Activated CD8-positive, alpha-beta memory T cell treated with anti-CD3 and anti-CD28 coated beads for 24 hours (primary cell): ENCODE measurements around the gene LARP1.
A peak's percentile ranks its signal among the peaks of the same experiment; 100 is the strongest.
"Not testable (repeated sequence)": the region's sequence is repeated elsewhere in the genome, so short reads cannot be mapped to it uniquely, and the experiment has no call there.

ENCODE experiments used
- DNase-seq: peaks from one replicate; pipeline ENCODE4 v3.0.0-alpha.2; 2020

Gene LARP1

GRCh38 chr5:154830219-154830595 is 75.0 kb downstream of the LARP1 start:
- DNase-seq, result no peak

- DNase-seq, result no peak
These were observed 75.4 kb downstream of the LARP1 start for GRCh38 chr5:154830596-154830995.

GRCh38 chr5:154831451-154831850 is 76.3 kb downstream of the LARP1 start:
- no peak for DNase-seq

GRCh38 chr5:154832804-154833203 is 77.6 kb downstream of the LARP1 start:
- DNase-seq, result not testable (repeated sequence)

- DNase-seq, result no peak
These were observed 78.9 kb downstream of the LARP1 start for GRCh38 chr5:154834053-154834452.

GRCh38 chr5:154835701-154836052 is 80.5 kb downstream of the LARP1 start:
- DNase-seq, result not testable (repeated sequence)

- no peak for DNase-seq
These were observed 81.0 kb downstream of the LARP1 start for GRCh38 chr5:154836225-154836624.

GRCh38 chr5:154837009-154837901 is 82.1 kb downstream of the LARP1 start:
- no peak for DNase-seq

GRCh38 chr5:154840435-154841272 is 85.5 kb downstream of the LARP1 start:
- no peak for DNase-seq

GRCh38 chr5:154841273-154841661 is 86.1 kb downstream of the LARP1 start:
- DNase-seq, result no peak

GRCh38 chr5:154842689-154843530 is 87.7 kb downstream of the LARP1 start:
- no peak for DNase-seq

GRCh38 chr5:154844809-154845208 is 89.6 kb downstream of the LARP1 start:
- no peak for DNase-seq

GRCh38 chr5:154849264-154849785 is 94.1 kb downstream of the LARP1 start:
- no peak for DNase-seq

GRCh38 chr5:154849791-154850201 is 94.6 kb downstream of the LARP1 start:
- DNase-seq, result no peak

- DNase-seq, result no peak
These were observed 95.3 kb downstream of the LARP1 start, which contains the start of gene FAXDC2 for GRCh38 chr5:154850255-154851062. FAXDC2 (minus strand) TSS chr5:154850603; CDS start chr5:154838178, 12,425 bp downstream.

- no peak for DNase-seq
These were observed 96.2 kb downstream of the LARP1 start for GRCh38 chr5:154851351-154851750.

- peak; percentile 91 for DNase-seq
These were observed 102.5 kb downstream of the LARP1 start for GRCh38 chr5:154857530-154858296.

- peak; percentile 99 for DNase-seq
These were observed 103.3 kb downstream of the LARP1 start, which contains the start of gene CNOT8 for GRCh38 chr5:154858297-154858971. CNOT8 (plus strand) TSS chr5:154858627; CDS start chr5:154863279, 4,652 bp downstream.

GRCh38 chr5:154858972-154859871 is 104.0 kb downstream of the LARP1 start:
- DNase-seq, result no peak
